ENCODE data around the gene SPZ1. TPM values are rescaled to one million over a fixed set of nuclear protein-coding genes. Genes with fewer than 3 reads are reported as not detected.

Gene SPZ1
- total RNA-seq, 1 experiment from 2014 or later: not detected

- DNase-seq (ENCODE audit: low spot score): no peak
- H3K4me1 ChIP-seq (ENCODE audit: insufficient read depth, low read length, poor library complexity, severe bottlenecking): no peaks in the 10 kb centered on the region
- intact Hi-C loops (cut with micrococcal nuclease; ENCODE audit: unreplicated experiment): no loop called here
- no peak for TF ChIP-seq EZH2 (IDR thresholded peaks at IDR 0.05; ENCODE audit: borderline replicate concordance, low read depth, low read length, poor library complexity, severe bottlenecking)
- no peak for TF ChIP-seq CTCF (conservative IDR thresholded peaks at IDR 0.05; ENCODE audit: low read depth, low read length)
- no peaks in the 10 kb centered on the region for H3K27me3 ChIP-seq (replicated peaks; ENCODE audit: insufficient read depth, low read depth, low read length, poor library complexity)
- BruUV-seq (replicated peaks): no TSS peak
- no peak overlapping the region for H3K27ac ChIP-seq (ENCODE audit: low read depth, low read length, poor library complexity, severe bottlenecking)
- POLR2A ChIA-PET (ENCODE audit: low non-redundant PET): no interaction called here
- H3K36me3 ChIP-seq (ENCODE audit: insufficient read depth, low read length, poor library complexity, severe bottlenecking): no peaks in the 10 kb centered on the region
- no peak overlapping the region for H3K4me3 ChIP-seq (ENCODE audit: low read depth, low read length, poor library complexity, severe bottlenecking)
- no peaks in the 10 kb centered on the region for H3K9me3 ChIP-seq (ENCODE audit: low read depth, low read length, poor library complexity, severe bottlenecking)
- CTCF ChIA-PET: interaction anchor here (0.6 to 2.6 kb wide), 5 partner anchors 31 to 430 kb away, joined by 3 to 50 read pairs (median 5); no protein-coding TSS in a partner anchor
These were observed 11.3 kb upstream of the SPZ1 start for GRCh38 chr5:80308526-80308925.

GRCh38 chr5:80309871-80310665 is 9.7 kb upstream of the SPZ1 start:
- Histone ChIP-seq H3K27ac (ENCODE audit: low read depth, low read length, poor library complexity, severe bottlenecking) (no peak overlapping the region), H3K36me3 (ENCODE audit: insufficient read depth, low read length, poor library complexity, severe bottlenecking) (no peaks in the 10 kb centered on the region), H3K4me1 (ENCODE audit: insufficient read depth, low read length, poor library complexity, severe bottlenecking) (no peaks in the 10 kb centered on the region), H3K9me3 (ENCODE audit: low read depth, low read length, poor library complexity, severe bottlenecking) (no peaks in the 10 kb centered on the region), H3K4me3 (ENCODE audit: low read depth, low read length, poor library complexity, severe bottlenecking) (no peak overlapping the region), H3K27me3 (replicated peaks; ENCODE audit: insufficient read depth, low read depth, low read length, poor library complexity) (no peaks in the 10 kb centered on the region)
- intact Hi-C loops (cut with micrococcal nuclease; ENCODE audit: unreplicated experiment): no loop called here
- DNase-seq (ENCODE audit: low spot score): no peak
- ChIA-PET POLR2A (ENCODE audit: low non-redundant PET) (no interaction called here), CTCF (no interaction called here)
- TF ChIP-seq CTCF (conservative IDR thresholded peaks at IDR 0.05; ENCODE audit: low read depth, low read length) (no peak), EZH2 (IDR thresholded peaks at IDR 0.05; ENCODE audit: borderline replicate concordance, low read depth, low read length, poor library complexity, severe bottlenecking) (no peak)
- BruUV-seq (replicated peaks): no TSS peak

- Histone ChIP-seq H3K27ac (ENCODE audit: low read depth, low read length, poor library complexity, severe bottlenecking) (no peak overlapping the region), H3K27me3 (replicated peaks; ENCODE audit: insufficient read depth, low read depth, low read length, poor library complexity) (no peaks in the 10 kb centered on the region), H3K4me1 (ENCODE audit: insufficient read depth, low read length, poor library complexity, severe bottlenecking) (peaks cover 6% of the 10 kb centered on the region), H3K9me3 (ENCODE audit: low read depth, low read length, poor library complexity, severe bottlenecking) (no peaks in the 10 kb centered on the region), H3K36me3 (ENCODE audit: insufficient read depth, low read length, poor library complexity, severe bottlenecking) (no peaks in the 10 kb centered on the region), H3K4me3 (ENCODE audit: low read depth, low read length, poor library complexity, severe bottlenecking) (no peak overlapping the region)
- CTCF ChIA-PET: no interaction called here
- intact Hi-C loops (cut with micrococcal nuclease; ENCODE audit: unreplicated experiment): no loop called here
- no TSS peak for BruUV-seq (replicated peaks)
- no peak for DNase-seq (ENCODE audit: low spot score)
- no peak for TF ChIP-seq EZH2 (IDR thresholded peaks at IDR 0.05; ENCODE audit: borderline replicate concordance, low read depth, low read length, poor library complexity, severe bottlenecking)
- no peak for TF ChIP-seq CTCF (conservative IDR thresholded peaks at IDR 0.05; ENCODE audit: low read depth, low read length)
- POLR2A ChIA-PET (ENCODE audit: low non-redundant PET): no interaction called here
These were observed 4.6 kb upstream of the SPZ1 start for GRCh38 chr5:80315244-80315643.

All from A673 (cell line).